HCT116 (cell line): Measurements from ENCODE around the gene REEP3.

Experiments
- EZH2 ChIP-seq: fragments of 200-600 bp; sonication (generic); IDR thresholded peaks from 2 replicates; pipeline ENCODE4 v1.6.1; 2017; ENCODE audit warnings: antibody characterized with exemption, mixed run types
- POLR2A ChIP-seq: IDR thresholded peaks from 2 replicates; pipeline ENCODE4 v1.7.0; 2011; ENCODE audit warnings: borderline replicate concordance; ENCODE audit not compliant: insufficient read depth, insufficient read length; ENCODE audit errors: extremely low read depth
- TCF7L2 ChIP-seq: IDR thresholded peaks from 2 replicates; pipeline ENCODE4 v1.7.0; 2011; ENCODE audit warnings: borderline replicate concordance, inconsistent platforms; ENCODE audit not compliant: insufficient read depth, insufficient read length; ENCODE audit errors: extremely low read depth
- TF ChIP-seq, protein P1 (sequence below), 3 experiments: fragments of 200-600 bp in 1 of 3; sonication (generic) in 1 of 3; IDR thresholded peaks in 2 of 3; conservative IDR thresholded peaks in 1 of 3; 2 replicates each; pipeline ENCODE4 v1.5.1; 2012 to 2017; ENCODE audit warnings: low read depth in 2 of 3, low read length in 2 of 3, antibody characterized with exemption in 1 of 3, borderline replicate concordance in 1 of 3, control low read depth in 1 of 3, mild to moderate bottlenecking in 1 of 3, mixed read lengths in 1 of 3, mixed run types in 1 of 3, moderate library complexity in 1 of 3; ENCODE audit not compliant: insufficient read depth in 1 of 3
- TF ChIP-seq, protein P2 (sequence below): IDR thresholded peaks from 2 replicates; pipeline ENCODE4 v1.6.1; 2012; ENCODE audit warnings: low read depth
- TF ChIP-seq, protein P3 (sequence below): IDR thresholded peaks from 2 replicates; pipeline ENCODE4 v1.6.1; 2012

DNA sequence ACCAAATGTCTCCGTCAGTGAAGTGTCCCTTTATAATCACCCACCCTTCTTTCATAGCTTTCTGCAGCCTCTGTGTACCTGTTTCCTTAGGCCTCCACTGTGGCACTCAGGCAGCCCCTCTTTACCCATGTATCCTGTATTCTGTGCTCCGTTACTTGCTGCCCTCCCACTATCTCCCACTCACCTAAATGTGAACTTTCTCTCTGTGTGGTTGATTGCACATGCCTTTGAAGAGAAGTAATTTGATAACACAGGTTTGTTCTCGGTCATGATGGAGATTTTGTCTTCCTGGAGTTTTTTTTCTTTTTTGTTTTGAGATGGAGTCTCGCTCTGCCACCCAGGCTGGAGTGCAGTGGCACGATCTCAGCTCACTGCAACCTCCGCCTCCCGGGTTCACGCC, 61.5 kb downstream of the REEP3 start:
- TF ChIP-seq, protein P1, sequence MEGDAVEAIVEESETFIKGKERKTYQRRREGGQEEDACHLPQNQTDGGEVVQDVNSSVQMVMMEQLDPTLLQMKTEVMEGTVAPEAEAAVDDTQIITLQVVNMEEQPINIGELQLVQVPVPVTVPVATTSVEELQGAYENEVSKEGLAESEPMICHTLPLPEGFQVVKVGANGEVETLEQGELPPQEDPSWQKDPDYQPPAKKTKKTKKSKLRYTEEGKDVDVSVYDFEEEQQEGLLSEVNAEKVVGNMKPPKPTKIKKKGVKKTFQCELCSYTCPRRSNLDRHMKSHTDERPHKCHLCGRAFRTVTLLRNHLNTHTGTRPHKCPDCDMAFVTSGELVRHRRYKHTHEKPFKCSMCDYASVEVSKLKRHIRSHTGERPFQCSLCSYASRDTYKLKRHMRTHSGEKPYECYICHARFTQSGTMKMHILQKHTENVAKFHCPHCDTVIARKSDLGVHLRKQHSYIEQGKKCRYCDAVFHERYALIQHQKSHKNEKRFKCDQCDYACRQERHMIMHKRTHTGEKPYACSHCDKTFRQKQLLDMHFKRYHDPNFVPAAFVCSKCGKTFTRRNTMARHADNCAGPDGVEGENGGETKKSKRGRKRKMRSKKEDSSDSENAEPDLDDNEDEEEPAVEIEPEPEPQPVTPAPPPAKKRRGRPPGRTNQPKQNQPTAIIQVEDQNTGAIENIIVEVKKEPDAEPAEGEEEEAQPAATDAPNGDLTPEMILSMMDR (IDR thresholded peaks at IDR 0.05 in 2 of 3, conservative IDR thresholded peaks at IDR 0.05 in 1 of 3; ENCODE audit: borderline replicate concordance in 1 of 3, insufficient read depth in 1 of 3, low read depth in 2 of 3, low read length in 2 of 3) = no peak
- TF ChIP-seq POLR2A (no peak), TCF7L2 (no peak), EZH2 (no peak)
- TF ChIP-seq, protein P2, sequence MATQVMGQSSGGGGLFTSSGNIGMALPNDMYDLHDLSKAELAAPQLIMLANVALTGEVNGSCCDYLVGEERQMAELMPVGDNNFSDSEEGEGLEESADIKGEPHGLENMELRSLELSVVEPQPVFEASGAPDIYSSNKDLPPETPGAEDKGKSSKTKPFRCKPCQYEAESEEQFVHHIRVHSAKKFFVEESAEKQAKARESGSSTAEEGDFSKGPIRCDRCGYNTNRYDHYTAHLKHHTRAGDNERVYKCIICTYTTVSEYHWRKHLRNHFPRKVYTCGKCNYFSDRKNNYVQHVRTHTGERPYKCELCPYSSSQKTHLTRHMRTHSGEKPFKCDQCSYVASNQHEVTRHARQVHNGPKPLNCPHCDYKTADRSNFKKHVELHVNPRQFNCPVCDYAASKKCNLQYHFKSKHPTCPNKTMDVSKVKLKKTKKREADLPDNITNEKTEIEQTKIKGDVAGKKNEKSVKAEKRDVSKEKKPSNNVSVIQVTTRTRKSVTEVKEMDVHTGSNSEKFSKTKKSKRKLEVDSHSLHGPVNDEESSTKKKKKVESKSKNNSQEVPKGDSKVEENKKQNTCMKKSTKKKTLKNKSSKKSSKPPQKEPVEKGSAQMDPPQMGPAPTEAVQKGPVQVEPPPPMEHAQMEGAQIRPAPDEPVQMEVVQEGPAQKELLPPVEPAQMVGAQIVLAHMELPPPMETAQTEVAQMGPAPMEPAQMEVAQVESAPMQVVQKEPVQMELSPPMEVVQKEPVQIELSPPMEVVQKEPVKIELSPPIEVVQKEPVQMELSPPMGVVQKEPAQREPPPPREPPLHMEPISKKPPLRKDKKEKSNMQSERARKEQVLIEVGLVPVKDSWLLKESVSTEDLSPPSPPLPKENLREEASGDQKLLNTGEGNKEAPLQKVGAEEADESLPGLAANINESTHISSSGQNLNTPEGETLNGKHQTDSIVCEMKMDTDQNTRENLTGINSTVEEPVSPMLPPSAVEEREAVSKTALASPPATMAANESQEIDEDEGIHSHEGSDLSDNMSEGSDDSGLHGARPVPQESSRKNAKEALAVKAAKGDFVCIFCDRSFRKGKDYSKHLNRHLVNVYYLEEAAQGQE = no peak
- TF ChIP-seq, protein P3, sequence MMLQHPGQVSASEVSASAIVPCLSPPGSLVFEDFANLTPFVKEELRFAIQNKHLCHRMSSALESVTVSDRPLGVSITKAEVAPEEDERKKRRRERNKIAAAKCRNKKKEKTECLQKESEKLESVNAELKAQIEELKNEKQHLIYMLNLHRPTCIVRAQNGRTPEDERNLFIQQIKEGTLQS = no peak
